ENCODE results near the gene UFC1.
A peak's percentile ranks its signal among the peaks of the same experiment; 100 is the strongest.
"Not testable (repeated sequence)": the region's sequence is repeated elsewhere in the genome, so short reads cannot be mapped to it uniquely, and the experiment has no call there.

UFC1 gene

GRCh38 chr1:161153682-161154337 lies at the start of gene UFC1:
UFC1 (plus strand) TSS chr1:161153978; CDS start chr1:161153998, 20 bp downstream.
- peak; percentile 91 for DNase-seq (ENCODE audit: low spot score)

- no peak for DNase-seq (ENCODE audit: low spot score)
Observed at GRCh38 chr1:161106431-161106830, 47.3 kb upstream of the UFC1 start.

DNA sequence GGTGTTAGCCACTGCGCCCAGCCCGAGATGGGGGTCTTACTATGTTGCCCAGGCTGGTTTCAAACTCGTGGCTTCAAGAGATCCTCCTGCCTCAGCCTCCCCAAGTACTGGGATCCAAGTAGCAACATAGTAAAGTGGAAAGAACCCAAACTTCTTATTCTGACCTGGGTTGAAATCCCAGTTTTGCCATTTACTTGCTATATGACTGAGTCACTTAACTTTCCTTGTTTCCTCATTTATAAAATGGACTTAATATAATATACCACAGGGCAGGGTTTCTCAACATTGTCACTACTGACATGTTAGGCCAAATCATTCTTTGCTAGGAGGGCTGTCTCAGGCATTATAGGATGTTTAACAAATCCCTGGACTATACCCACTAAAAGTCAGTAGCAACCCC lies 42.7 kb upstream of the UFC1 start:
- DNase-seq (ENCODE audit: low spot score) = no peak

GRCh38 chr1:161111527-161111926 lies 42.3 kb upstream of the UFC1 start:
- no peak for DNase-seq (ENCODE audit: low spot score)

DNA sequence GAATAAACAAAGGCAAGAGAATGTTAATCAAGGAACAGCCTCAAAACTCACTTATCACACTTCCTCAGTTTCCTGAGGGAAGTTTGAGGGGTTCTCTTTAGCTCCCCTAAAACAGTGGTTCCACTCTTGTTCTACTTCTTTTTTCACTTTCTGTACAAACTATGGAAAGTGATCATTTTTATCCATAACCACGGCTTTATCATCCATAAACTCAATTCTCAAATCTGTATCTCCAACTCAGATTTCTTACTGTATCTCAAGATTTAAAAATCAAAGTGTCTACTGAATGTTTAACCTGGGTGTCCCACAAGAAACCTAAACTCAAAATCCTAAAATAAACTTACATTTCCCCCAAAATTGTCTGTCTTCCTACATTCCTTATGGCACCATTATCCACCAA lies 39.9 kb upstream of the UFC1 start:
- DNase-seq (ENCODE audit: low spot score) = no peak

GRCh38 chr1:161114556-161114955 lies 39.2 kb upstream of the UFC1 start:
- no peak for DNase-seq (ENCODE audit: low spot score)

- DNase-seq (ENCODE audit: low spot score) = peak; percentile 41
Observed at GRCh38 chr1:161115132-161115711, 38.6 kb upstream of the UFC1 start.

DNA sequence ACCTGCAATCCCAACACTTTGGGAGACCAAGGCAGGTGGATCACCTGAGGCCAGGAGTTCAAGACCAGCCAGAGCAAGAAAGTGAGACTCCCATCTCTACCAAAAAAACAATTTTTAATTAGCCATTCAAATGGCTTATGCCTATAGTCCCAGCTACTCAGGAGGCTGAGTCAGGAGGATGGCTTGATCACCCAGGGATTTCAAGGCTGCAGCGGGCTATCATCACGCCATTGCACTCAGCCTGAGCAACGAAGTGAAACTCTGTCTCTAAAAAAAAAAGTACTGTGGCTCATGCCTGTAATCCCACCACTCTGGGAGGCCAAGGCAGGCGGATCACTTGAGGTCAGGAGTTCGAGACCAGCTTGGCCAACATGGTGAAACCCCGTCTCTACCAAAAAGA lies 37.8 kb upstream of the UFC1 start:
- not testable (repeated sequence) for DNase-seq (ENCODE audit: low spot score)

GRCh38 chr1:161117759-161118581 lies 35.8 kb upstream of the UFC1 start, which contains the start of the genes NIT1 and PFDN2:
NIT1 (plus strand) TSS chr1:161118105; CDS start chr1:161118177, 72 bp downstream.
PFDN2 (minus strand) TSS chr1:161118037; CDS start chr1:161118026, 11 bp downstream.
- peak; percentile 72 for DNase-seq (ENCODE audit: low spot score)

- DNase-seq (ENCODE audit: low spot score) = peak; percentile 71
Observed at GRCh38 chr1:161119092-161119903, 34.5 kb upstream of the UFC1 start.

GRCh38 chr1:161121042-161121650 lies 32.6 kb upstream of the UFC1 start:
- no peak for DNase-seq (ENCODE audit: low spot score)

- DNase-seq (ENCODE audit: low spot score) = no peak
Observed at GRCh38 chr1:161121834-161122233, 31.9 kb upstream of the UFC1 start.

DNA sequence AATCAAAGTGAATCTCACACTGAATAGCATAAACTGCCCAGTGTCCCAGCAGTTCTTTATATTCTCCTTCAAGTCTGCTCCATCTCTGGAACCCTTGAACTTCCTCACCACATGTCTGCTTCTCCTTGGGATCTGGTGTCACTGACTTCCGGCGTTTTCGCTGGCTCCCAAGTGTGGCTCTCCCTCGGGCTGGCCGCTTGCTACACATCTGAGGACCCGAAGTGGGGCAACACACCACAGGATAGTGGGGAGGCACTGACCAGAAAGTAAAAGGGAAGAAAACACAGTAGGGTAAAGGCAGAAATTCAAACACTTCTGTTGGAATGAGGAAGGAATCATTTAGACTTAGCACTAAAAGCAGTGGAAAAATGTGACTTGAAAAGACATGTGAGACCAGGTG lies 30.8 kb upstream of the UFC1 start:
- no peak for DNase-seq (ENCODE audit: low spot score)

DNA sequence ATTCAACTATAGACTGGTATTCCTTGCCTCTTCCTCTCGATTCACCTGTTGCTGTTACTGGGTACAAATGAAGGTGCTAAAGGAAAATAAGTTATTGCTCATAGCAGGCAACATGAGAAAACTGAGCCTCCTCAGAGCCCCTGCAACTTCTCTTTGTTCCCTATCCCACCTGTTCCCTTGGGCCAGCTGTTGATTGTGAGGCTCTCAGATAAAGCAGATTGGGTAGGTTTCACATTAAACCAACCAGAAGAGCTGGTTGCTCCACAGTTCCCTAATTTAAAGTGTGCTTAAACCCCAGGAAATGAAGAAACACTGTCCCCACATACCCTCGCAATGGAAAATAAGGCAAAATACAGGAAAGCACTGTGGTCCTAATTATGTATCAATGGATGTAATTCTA lies 26.1 kb upstream of the UFC1 start:
- DNase-seq (ENCODE audit: low spot score) = no peak

- DNase-seq (ENCODE audit: low spot score) = no peak
Observed at GRCh38 chr1:161128591-161129420, 25.0 kb upstream of the UFC1 start.

- no peak for DNase-seq (ENCODE audit: low spot score)
Observed at GRCh38 chr1:161130266-161130665, 23.5 kb upstream of the UFC1 start.

DNA sequence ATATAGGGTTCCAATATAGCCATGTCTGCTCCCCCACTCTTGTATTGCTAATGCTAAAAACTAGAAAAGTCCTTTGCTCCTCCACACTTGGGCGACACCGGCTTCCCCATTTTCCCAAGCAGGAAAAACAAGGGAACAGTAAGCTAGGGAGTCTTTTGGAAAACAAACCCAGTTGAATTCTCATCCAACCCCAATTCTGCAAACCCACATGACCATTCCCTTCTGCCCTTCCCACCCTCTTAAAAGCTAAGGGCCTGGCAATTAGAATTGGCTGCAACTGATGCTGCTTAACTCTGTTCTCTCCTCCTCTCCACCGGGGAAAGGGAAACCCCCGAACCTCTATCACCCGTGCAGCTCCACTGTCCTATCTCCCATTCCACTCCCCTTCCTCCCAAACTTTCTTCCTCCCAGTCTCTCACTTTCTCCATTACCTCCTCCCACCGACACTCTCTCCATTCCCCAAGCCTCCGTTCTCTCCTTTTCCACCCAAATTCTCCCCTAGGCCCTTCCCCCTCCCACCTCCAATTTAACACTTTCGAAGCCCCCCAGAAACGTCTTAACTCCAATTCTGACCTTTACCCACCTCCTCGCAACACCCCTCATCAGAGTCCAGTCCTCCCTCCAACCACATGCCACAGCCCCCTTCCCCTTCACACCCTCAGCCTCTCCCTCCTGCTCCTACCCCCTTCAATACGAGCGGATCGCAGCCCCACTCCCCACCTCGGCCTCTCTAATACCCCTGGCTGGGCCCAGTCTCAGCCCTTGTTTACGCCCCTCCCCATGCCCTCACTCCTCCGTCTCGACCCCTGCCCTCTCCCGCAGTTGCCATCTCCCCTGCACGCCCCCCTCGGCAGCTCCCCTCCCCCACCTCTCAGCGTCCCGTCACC lies 22.0 kb upstream of the UFC1 start:
- no peak for DNase-seq (ENCODE audit: low spot score)

DNA sequence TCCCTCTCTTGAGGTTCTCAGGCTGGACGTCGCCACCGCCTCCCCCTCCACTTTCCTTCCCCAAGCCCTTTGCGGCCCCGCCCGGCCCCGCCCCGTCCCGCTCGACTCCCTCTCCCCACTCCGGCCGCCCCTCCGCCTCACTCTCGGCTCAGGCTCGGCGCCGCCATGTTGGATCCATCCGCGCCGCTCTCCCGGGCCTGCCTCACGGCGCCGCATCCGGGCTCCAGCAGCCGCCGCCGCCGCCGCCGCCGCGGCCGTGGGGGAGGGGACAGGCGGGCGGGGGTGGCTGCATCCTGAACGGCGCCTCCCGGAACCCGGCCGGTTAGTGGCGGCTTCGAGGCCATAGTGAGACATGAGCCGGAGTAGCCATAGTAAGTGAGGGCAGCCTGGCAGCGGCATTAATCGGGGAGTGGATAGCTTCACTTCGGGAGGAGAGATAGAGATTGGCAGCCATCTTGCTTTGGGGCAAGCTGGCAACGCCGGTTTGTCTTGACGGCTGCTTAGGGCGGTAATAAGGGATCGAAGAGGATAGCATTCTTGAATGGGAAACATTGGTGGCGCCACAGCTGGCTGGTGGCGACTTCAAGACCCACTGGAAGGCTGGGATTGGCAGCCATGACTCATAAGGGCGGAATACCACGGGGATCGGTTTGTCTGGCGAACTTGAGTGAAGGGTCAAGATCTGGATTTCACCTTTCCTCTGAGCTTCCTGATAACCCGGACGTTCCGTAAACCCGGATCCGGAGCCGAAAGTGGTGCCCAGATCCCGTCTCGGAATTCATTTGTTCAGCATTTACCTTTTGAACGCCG lies 21.2 kb upstream of the UFC1 start, which contains the start of gene DEDD:
TSS of gene DEDD (minus strand) at position 258 of the 810 bp plus-strand sequence. CDS start 8,205 bp downstream, outside the sequence.
- peak; percentile 94 for DNase-seq (ENCODE audit: low spot score)
